PC-9 (cell line): ENCODE results near the gene RUNDC1. TPM values are rescaled to one million over a fixed set of nuclear protein-coding genes. Genes with fewer than 3 reads are reported as not detected.
"Not testable (repeated sequence)": the region's sequence is repeated elsewhere in the genome, so short reads cannot be mapped to it uniquely, and the experiment has no call there.

Experiments
- BruUV-seq: library from RNA; stranded (reverse); fragments of 400-500 nt; replicated peaks from 2 replicates; lab custom pipeline; 2021; lab: Mats Ljungman, UMichigan
- CTCF ChIA-PET: fragments of 300-600 bp; sonication (Branson Sonifier 250); formaldehyde crosslinking; loops from one replicate; lab custom pipeline; 2022; ENCODE audit warnings: antibody characterized with exemption; lab: Charles Lee
- POLR2A ChIA-PET: fragments of 300-600 bp; sonication (Branson Sonifier 250); formaldehyde crosslinking; loops from one replicate; lab custom pipeline; 2022; ENCODE audit warnings: antibody characterized with exemption; ENCODE audit not compliant: unreplicated experiment; lab: Charles Lee
- DNase-seq, 2 experiments: peaks; one replicate each; pipeline versions ENCODE4 v3.0.0 to v3.0.0-alpha.2; 2015 to 2022; ENCODE audit warnings: mixed read lengths in 1 of 2
- H2AFZ ChIP-seq: fragments of 200-600 bp; sonication (generic); 2 replicates; pipeline ENCODE4 v1.8.1; 2017; ENCODE audit warnings: antibody characterized with exemption
- H3F3A ChIP-seq: fragments of 200-600 bp; sonication (generic); 2 replicates; pipeline ENCODE4 v1.8.1; 2017; ENCODE audit warnings: antibody characterized with exemption, mild to moderate bottlenecking, low read depth; ENCODE audit not compliant: insufficient read depth
- H3K27ac ChIP-seq: fragments of 200-600 bp; sonication (generic); 2 replicates; pipeline ENCODE4 v1.6.1; 2016; ENCODE audit warnings: mixed run types
- H3K27me3 ChIP-seq: fragments of 200-600 bp; sonication (generic); 2 replicates; pipeline ENCODE4 v1.6.1; 2016; ENCODE audit warnings: low read depth, mixed run types; ENCODE audit not compliant: insufficient read depth
- H3K36me3 ChIP-seq: fragments of 200-600 bp; sonication (generic); 2 replicates; pipeline ENCODE4 v1.6.1; 2016; ENCODE audit warnings: low read depth, mixed run types
- H3K4me1 ChIP-seq: fragments of 200-600 bp; sonication (generic); replicated peaks from 2 replicates; pipeline ENCODE4 v1.6.1; 2016; ENCODE audit warnings: mixed run types; ENCODE audit not compliant: insufficient read depth
- H3K4me2 ChIP-seq: fragments of 200-600 bp; sonication (generic); 2 replicates; pipeline ENCODE4 v1.6.1; 2017; ENCODE audit warnings: mixed run types
- H3K4me3 ChIP-seq: fragments of 200-600 bp; sonication (generic); 2 replicates; pipeline ENCODE4 v1.6.1; 2016; ENCODE audit warnings: mixed run types
- H3K79me2 ChIP-seq: fragments of 200-600 bp; sonication (generic); 2 replicates; pipeline ENCODE4 v1.6.1; 2017; ENCODE audit warnings: low read depth, mixed run types
- H3K9me2 ChIP-seq: fragments of 200-600 bp; sonication (generic); 2 replicates; pipeline ENCODE4 v1.8.1; 2017; ENCODE audit warnings: mild to moderate bottlenecking; ENCODE audit not compliant: insufficient read depth
- H3K9me3 ChIP-seq: fragments of 200-600 bp; sonication (generic); 2 replicates; pipeline ENCODE4 v1.8.1; 2016; ENCODE audit warnings: low read depth; ENCODE audit not compliant: insufficient read depth
- H4K20me1 ChIP-seq: fragments of 200-600 bp; sonication (generic); 2 replicates; pipeline ENCODE4 v1.8.1; 2017; ENCODE audit not compliant: insufficient read depth
- EZH2 ChIP-seq: fragments of 200-600 bp; sonication (generic); IDR thresholded peaks from 2 replicates; pipeline ENCODE4 v1.8.0; 2017; ENCODE audit warnings: antibody characterized with exemption, low read depth
- intact Hi-C: fragments of 100-400 bp; cut with micrococcal nuclease; formaldehyde crosslinking; loops from one replicate; pipeline ENCODE4 v1.10.0; 2022; ENCODE audit not compliant: unreplicated experiment
- total RNA-seq: library from RNA; stranded (reverse); gene quantifications from 2 replicates; pipeline ENCODE4 v1.2.3, GENCODE V29; 2021
- TF ChIP-seq, protein P1 (sequence below): fragments of 200-600 bp; sonication (generic); conservative IDR thresholded peaks from 2 replicates; pipeline ENCODE4 v1.6.1; 2017; ENCODE audit warnings: mixed run types, antibody characterized with exemption, mild to moderate bottlenecking, moderate library complexity

RUNDC1 gene
- total RNA-seq, 1 experiment from 2014 or later = 12.7 TPM

DNA sequence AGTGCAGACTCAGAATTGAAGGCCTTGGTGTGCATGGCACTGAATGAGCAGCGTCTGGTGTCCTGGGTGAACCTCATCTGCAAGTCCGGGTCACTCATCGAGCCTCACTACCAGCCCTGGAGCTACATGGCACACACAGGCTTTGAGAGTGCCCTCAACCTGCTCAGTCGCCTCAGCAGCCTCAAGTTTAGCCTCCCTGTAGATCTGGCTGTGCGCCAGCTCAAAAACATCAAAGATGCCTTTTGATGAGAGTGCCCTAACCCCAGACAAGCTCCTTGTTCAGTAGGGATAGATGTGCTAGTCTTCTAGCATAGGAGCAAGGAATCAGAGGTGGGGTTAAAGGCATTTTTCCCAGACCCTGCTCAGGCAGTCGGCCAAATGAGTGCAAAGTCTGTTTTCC is 11.1 kb downstream of the RUNDC1 start:
- H3K4me1 ChIP-seq = peaks cover 39% of the 10 kb centered on the region
- peak overlapping the region; percentile 79 for H3K27ac ChIP-seq
- no TSS peak for BruUV-seq

DNA sequence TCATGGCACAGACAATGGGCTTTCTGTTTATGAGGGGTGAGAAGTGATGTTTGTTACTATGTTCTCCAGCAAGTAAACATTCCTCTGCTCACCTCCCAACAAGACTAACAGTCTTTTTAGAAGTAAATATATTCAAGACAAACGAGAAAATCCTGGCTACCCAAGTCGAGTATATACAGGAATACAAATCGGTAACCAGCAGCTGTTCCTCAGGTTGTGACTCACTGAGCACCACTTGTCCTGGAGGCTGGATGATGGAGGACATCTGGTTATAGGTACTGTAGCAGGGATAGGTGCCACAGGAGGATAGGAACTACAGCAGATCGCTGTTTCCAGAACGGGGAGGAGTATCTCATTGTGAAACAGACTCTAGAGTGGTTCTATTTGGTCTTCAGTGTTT is 12.5 kb downstream of the RUNDC1 start:
- Histone ChIP-seq H3K36me3 (peaks cover 32% of the 10 kb centered on the region), H3K4me3 (no peak overlapping the region), H2AFZ (no peak overlapping the region), H3K27ac (no peak overlapping the region), H3F3A (peaks cover 54% of the 10 kb centered on the region), H3K79me2 (no peaks in the 10 kb centered on the region), H3K9me3 (no peaks in the 10 kb centered on the region), H3K4me1 (peaks cover 47% of the 10 kb centered on the region), H3K27me3 (no peaks in the 10 kb centered on the region), H4K20me1 (0 out of 2 replicates have a peak, but pooled peaks cover 8% of the 10 kb centered on the region), H3K9me2 (no peaks in the 10 kb centered on the region), H3K4me2 (no peak overlapping the region)
- TF ChIP-seq, protein P1, sequence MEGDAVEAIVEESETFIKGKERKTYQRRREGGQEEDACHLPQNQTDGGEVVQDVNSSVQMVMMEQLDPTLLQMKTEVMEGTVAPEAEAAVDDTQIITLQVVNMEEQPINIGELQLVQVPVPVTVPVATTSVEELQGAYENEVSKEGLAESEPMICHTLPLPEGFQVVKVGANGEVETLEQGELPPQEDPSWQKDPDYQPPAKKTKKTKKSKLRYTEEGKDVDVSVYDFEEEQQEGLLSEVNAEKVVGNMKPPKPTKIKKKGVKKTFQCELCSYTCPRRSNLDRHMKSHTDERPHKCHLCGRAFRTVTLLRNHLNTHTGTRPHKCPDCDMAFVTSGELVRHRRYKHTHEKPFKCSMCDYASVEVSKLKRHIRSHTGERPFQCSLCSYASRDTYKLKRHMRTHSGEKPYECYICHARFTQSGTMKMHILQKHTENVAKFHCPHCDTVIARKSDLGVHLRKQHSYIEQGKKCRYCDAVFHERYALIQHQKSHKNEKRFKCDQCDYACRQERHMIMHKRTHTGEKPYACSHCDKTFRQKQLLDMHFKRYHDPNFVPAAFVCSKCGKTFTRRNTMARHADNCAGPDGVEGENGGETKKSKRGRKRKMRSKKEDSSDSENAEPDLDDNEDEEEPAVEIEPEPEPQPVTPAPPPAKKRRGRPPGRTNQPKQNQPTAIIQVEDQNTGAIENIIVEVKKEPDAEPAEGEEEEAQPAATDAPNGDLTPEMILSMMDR = no peak
- TF ChIP-seq EZH2 = no peak
- POLR2A ChIA-PET = no interaction called here
- CTCF ChIA-PET = no interaction called here
- no peak for DNase-seq
- BruUV-seq = no TSS peak
- intact Hi-C loops = no loop called here

More for the DNA sequence above, 11.1 kb downstream of the RUNDC1 start:
- no peaks in the 10 kb centered on the region for H3K9me2 ChIP-seq
- DNase-seq = no peak
- ChIA-PET POLR2A (interaction anchor here (0.7 kb wide), 1 partner anchor 241 kb away, joined by 3 read pairs; no protein-coding TSS in a partner anchor), CTCF (no interaction called here)
- H3K4me2 ChIP-seq = peak overlapping the region; percentile 61; the same call in 1 of the 2 replicates
- peaks cover 52% of the 10 kb centered on the region for H3F3A ChIP-seq
- H3K36me3 ChIP-seq = peaks cover 43% of the 10 kb centered on the region
- H3K4me3 ChIP-seq = no peak overlapping the region
- no peaks in the 10 kb centered on the region for H3K9me3 ChIP-seq
- no peak overlapping the region for H2AFZ ChIP-seq
- H4K20me1 ChIP-seq = 0 out of 2 replicates have a peak, but pooled peaks cover 8% of the 10 kb centered on the region
- TF ChIP-seq, protein P1 = no peak
- no peak for TF ChIP-seq EZH2
- no peaks in the 10 kb centered on the region for H3K79me2 ChIP-seq
- no peaks in the 10 kb centered on the region for H3K27me3 ChIP-seq
- intact Hi-C loops = no loop called here

DNA sequence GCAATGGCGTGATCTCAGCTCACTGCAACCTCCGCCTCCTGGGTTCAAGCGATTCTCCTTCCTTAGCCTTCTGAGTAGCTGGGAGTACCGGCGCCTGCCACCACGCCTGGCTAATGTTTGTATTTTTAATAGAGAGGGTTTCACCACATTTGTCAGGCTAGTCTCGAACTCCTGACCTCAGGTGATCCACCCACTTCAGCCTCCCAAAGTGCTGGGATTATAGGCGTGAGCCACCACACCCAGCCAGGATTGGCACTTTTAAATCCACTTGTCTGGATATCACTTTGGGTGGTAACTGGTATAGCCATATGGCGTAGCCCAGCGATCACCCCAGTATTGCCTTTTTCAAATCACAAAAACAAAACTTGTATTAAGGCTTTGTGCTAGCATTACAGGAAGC is 13.5 kb downstream of the RUNDC1 start:
- H3K79me2 ChIP-seq, H4K20me1 ChIP-seq, POLR2A ChIA-PET, CTCF ChIA-PET, DNase-seq, BruUV-seq, H3K4me3 ChIP-seq, intact Hi-C loops, H3K9me2 ChIP-seq, H3K4me2 ChIP-seq, H3K27ac ChIP-seq, H2AFZ ChIP-seq, H3K27me3 ChIP-seq, H3K9me3 ChIP-seq: not testable (repeated sequence)
- Histone ChIP-seq H3K4me1 (peaks cover 37% of the 10 kb centered on the region), H3K36me3 (peaks cover 27% of the 10 kb centered on the region), H3F3A (peaks cover 51% of the 10 kb centered on the region)
